K562 (cell line): ENCODE data around the gene TYRO3. TPM values are rescaled to one million over a fixed set of nuclear protein-coding genes. Genes with fewer than 3 reads are reported as not detected.

Source experiments
- ARNT ChIP-seq, 2 experiments: fragments of 450-650 bp; IDR thresholded peaks; 2 replicates each; pipeline ENCODE4 v1.6.1; 2016; ENCODE audit warnings: mild to moderate bottlenecking in 1 of 2
- ATF7 ChIP-seq: fragments of 450-650 bp; IDR thresholded peaks from 2 replicates; pipeline ENCODE4 v1.7.1; 2014; ENCODE audit warnings: mild to moderate bottlenecking, moderate library complexity
- MEIS2 ChIP-seq: fragments of 450-650 bp; IDR thresholded peaks from 2 replicates; pipeline ENCODE4 v1.6.1; 2014; ENCODE audit warnings: mild to moderate bottlenecking; ENCODE audit not compliant: partially characterized antibody
- NFE2 ChIP-seq: IDR thresholded peaks from 2 replicates; pipeline ENCODE4 v1.6.1; 2014; ENCODE audit warnings: antibody characterized with exemption, low read depth
- XRCC5 ChIP-seq: fragments of 200-400 bp; formaldehyde crosslinking; IDR thresholded peaks from 2 replicates; pipeline ENCODE4 v1.6.1; 2017; ENCODE audit warnings: low read depth, mild to moderate bottlenecking, low read length
- ZFP36 ChIP-seq: fragments of 150-350 bp; IDR thresholded peaks from 2 replicates; pipeline ENCODE4 v1.6.1; 2018; ENCODE audit warnings: low read length, low read depth; ENCODE audit not compliant: partially characterized antibody
- ZNF23 ChIP-seq: fragments of 250-450 bp; sonication (Bioruptor Pico); IDR thresholded peaks from 2 replicates; pipeline ENCODE4 v1.4.0; 2020; ENCODE audit warnings: mild to moderate bottlenecking
- ZNF584 ChIP-seq: fragments of 200-800 bp; sonication (Bioruptor generic); IDR thresholded peaks from 2 replicates; pipeline ENCODE4 v1.6.1; 2016; ENCODE audit warnings: low read depth, mild to moderate bottlenecking, missing genetic modification characterization, missing compliant biosample characterization
- ZNF766 ChIP-seq: fragments of 200-800 bp; sonication (Bioruptor generic); conservative IDR thresholded peaks from 2 replicates; pipeline ENCODE4 v1.6.1; 2016; ENCODE audit warnings: missing genetic modification characterization, missing compliant biosample characterization
- polyA plus RNA-seq, 8 experiments: library from polyadenylated mRNA; depleted of rRNA in 4 of 8; stranded (reverse) in 5 of 8; unstranded in 3 of 8; fragments of >200 nt; fragmentation: Nextera tagmentation in 2 of 8; fragmentation: Illumina TruSeq in 1 of 8; extraction: Ambion mirVana in 2 of 8; extraction: Trizol in 1 of 8; gene quantifications; 2 replicates each; pipeline versions ENCODE4 v1.2.1 to v1.2.3, GENCODE V29; 2011 to 2014; ENCODE audit warnings: inconsistent platforms in 1 of 8, missing spikeins in 1 of 8
- total RNA-seq, 7 experiments: library from RNA; depleted of rRNA in 6 of 7; stranded (reverse); fragments of >200 nt in 6 of 7; fragmentation: Illumina TruSeq in 2 of 7; extraction: Trizol in 2 of 7; gene quantifications; 2 replicates each; pipeline versions ENCODE4 v1.2.1 to v1.2.3, GENCODE V29; 2011 to 2021; ENCODE audit warnings: low replicate concordance in 1 of 7
- TF ChIP-seq, protein P1 (sequence below): sonication (generic); formaldehyde crosslinking; IDR thresholded peaks from 2 replicates; pipeline ENCODE4 v1.8.1; 2023; ENCODE audit warnings: mild to moderate bottlenecking, missing genetic modification reagents
- TF ChIP-seq, protein P2 (sequence below), 3 experiments: IDR thresholded peaks in 2 of 3; conservative IDR thresholded peaks in 1 of 3; 2 replicates each; pipeline ENCODE4 v1.5.1; 2011 to 2012; ENCODE audit warnings: low read length in 3 of 3, mild to moderate bottlenecking in 3 of 3, control low read depth in 2 of 3, improper control_type of control experiment in 1 of 3, inconsistent platforms in 1 of 3, low read depth in 1 of 3, mixed read lengths in 1 of 3, moderate library complexity in 1 of 3; ENCODE audit not compliant: insufficient read depth in 2 of 3
- TF ChIP-seq, protein P3 (sequence below), 2 experiments: IDR thresholded peaks in 1 of 2; conservative IDR thresholded peaks in 1 of 2; 2 replicates each; pipeline ENCODE4 v1.6.1; 2016; ENCODE audit warnings: low read depth in 2 of 2, mild to moderate bottlenecking in 1 of 2, missing compliant biosample characterization in 1 of 2, missing genetic modification characterization in 1 of 2, moderate library complexity in 1 of 2
- TF ChIP-seq, protein P4 (sequence below): fragments of 250-450 bp; sonication (Bioruptor Pico); IDR thresholded peaks from 2 replicates; pipeline ENCODE4 v1.4.0; 2020

The TYRO3 gene
- total and polyA plus RNA-seq, 9 of the 15 experiments (the other 6 are each of a cell fraction or from before 2014, with no cell fraction given) = 2.6 to 39.6 (median 18.6) TPM

DNA sequence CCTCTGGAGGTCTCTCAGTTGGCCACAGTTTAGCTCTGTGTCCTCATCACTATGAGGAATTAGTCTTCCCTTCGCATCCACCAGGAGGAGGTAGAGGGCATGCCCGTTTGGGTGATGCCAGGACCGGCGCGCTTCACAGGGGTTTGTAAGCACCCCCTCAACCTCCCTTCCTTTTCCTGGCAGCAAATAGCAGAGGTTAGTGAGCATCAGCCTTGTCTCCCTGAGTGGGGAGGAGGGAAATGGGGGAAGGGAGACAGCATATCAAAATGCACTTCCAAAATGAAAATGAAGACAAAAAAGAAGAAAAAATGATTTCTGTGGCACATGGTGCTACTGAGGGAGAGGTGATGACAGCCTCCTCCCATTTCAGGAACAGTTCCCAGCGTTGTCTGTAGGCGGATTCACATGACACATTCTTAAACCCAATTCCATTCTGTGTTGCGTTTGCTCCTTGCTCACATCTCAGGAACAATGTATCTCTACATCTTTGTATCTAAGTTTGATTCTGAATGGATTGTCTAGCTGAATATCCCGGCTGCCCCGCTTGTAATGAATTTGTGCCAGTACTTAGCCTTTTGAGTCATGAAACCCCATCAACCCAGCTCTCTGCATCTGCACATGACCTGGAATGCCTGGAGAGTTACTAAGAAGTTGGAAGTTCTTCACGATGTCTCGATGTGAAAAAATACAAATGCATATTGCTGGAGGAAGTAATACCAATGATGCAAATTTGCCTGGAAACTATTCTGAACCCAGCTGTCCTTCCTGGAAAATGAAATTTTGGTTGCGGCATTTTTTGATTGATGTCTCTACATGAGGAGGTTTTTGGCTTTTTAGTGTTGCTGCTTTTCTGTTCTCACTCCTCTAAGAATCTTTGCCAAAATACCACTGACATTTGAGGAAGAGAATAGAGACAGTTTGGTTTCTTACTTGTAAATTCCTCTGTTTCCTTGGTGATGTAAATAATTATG lies 45.2 kb downstream of the TYRO3 start (continued):
- TF ChIP-seq, protein P1, sequence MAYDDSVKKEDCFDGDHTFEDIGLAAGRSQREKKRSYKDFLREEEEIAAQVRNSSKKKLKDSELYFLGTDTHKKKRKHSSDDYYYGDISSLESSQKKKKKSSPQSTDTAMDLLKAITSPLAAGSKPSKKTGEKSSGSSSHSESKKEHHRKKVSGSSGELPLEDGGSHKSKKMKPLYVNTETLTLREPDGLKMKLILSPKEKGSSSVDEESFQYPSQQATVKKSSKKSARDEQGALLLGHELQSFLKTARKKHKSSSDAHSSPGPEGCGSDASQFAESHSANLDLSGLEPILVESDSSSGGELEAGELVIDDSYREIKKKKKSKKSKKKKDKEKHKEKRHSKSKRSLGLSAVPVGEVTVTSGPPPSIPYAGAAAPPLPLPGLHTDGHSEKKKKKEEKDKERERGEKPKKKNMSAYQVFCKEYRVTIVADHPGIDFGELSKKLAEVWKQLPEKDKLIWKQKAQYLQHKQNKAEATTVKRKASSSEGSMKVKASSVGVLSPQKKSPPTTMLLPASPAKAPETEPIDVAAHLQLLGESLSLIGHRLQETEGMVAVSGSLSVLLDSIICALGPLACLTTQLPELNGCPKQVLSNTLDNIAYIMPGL (CRISPR knock-in tag) = no peak
- TF ChIP-seq ZNF766 (CRISPR knock-in tag) = no peak
- no peak for TF ChIP-seq ZFP36
- TF ChIP-seq XRCC5 = peak; percentile 40; the same call in 1 of the 2 replicates
- TF ChIP-seq, protein P2, sequence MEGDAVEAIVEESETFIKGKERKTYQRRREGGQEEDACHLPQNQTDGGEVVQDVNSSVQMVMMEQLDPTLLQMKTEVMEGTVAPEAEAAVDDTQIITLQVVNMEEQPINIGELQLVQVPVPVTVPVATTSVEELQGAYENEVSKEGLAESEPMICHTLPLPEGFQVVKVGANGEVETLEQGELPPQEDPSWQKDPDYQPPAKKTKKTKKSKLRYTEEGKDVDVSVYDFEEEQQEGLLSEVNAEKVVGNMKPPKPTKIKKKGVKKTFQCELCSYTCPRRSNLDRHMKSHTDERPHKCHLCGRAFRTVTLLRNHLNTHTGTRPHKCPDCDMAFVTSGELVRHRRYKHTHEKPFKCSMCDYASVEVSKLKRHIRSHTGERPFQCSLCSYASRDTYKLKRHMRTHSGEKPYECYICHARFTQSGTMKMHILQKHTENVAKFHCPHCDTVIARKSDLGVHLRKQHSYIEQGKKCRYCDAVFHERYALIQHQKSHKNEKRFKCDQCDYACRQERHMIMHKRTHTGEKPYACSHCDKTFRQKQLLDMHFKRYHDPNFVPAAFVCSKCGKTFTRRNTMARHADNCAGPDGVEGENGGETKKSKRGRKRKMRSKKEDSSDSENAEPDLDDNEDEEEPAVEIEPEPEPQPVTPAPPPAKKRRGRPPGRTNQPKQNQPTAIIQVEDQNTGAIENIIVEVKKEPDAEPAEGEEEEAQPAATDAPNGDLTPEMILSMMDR (IDR thresholded peaks at IDR 0.05 in 2 of 3, conservative IDR thresholded peaks at IDR 0.05 in 1 of 3; ENCODE audit: insufficient read depth in 2 of 3, low read depth in 1 of 3, low read length in 3 of 3) = peak; percentile 70 to 83 (median 71)
- TF ChIP-seq MEIS2 = peak; percentile 74
- TF ChIP-seq NFE2 = no peak
- TF ChIP-seq, protein P3, sequence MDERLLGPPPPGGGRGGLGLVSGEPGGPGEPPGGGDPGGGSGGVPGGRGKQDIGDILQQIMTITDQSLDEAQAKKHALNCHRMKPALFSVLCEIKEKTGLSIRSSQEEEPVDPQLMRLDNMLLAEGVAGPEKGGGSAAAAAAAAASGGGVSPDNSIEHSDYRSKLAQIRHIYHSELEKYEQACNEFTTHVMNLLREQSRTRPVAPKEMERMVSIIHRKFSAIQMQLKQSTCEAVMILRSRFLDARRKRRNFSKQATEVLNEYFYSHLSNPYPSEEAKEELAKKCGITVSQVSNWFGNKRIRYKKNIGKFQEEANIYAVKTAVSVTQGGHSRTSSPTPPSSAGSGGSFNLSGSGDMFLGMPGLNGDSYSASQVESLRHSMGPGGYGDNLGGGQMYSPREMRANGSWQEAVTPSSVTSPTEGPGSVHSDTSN (CRISPR knock-in tag; IDR thresholded peaks at IDR 0.05; ENCODE audit: low read depth) = no peak
- TF ChIP-seq, protein P3 (tag; conservative IDR thresholded peaks at IDR 0.05; ENCODE audit: low read depth) = peak; percentile 54; the same call in 1 of the 2 replicates
- no peak for TF ChIP-seq ATF7
- TF ChIP-seq ZNF584 (CRISPR knock-in tag) = no peak
- TF ChIP-seq, protein P4, sequence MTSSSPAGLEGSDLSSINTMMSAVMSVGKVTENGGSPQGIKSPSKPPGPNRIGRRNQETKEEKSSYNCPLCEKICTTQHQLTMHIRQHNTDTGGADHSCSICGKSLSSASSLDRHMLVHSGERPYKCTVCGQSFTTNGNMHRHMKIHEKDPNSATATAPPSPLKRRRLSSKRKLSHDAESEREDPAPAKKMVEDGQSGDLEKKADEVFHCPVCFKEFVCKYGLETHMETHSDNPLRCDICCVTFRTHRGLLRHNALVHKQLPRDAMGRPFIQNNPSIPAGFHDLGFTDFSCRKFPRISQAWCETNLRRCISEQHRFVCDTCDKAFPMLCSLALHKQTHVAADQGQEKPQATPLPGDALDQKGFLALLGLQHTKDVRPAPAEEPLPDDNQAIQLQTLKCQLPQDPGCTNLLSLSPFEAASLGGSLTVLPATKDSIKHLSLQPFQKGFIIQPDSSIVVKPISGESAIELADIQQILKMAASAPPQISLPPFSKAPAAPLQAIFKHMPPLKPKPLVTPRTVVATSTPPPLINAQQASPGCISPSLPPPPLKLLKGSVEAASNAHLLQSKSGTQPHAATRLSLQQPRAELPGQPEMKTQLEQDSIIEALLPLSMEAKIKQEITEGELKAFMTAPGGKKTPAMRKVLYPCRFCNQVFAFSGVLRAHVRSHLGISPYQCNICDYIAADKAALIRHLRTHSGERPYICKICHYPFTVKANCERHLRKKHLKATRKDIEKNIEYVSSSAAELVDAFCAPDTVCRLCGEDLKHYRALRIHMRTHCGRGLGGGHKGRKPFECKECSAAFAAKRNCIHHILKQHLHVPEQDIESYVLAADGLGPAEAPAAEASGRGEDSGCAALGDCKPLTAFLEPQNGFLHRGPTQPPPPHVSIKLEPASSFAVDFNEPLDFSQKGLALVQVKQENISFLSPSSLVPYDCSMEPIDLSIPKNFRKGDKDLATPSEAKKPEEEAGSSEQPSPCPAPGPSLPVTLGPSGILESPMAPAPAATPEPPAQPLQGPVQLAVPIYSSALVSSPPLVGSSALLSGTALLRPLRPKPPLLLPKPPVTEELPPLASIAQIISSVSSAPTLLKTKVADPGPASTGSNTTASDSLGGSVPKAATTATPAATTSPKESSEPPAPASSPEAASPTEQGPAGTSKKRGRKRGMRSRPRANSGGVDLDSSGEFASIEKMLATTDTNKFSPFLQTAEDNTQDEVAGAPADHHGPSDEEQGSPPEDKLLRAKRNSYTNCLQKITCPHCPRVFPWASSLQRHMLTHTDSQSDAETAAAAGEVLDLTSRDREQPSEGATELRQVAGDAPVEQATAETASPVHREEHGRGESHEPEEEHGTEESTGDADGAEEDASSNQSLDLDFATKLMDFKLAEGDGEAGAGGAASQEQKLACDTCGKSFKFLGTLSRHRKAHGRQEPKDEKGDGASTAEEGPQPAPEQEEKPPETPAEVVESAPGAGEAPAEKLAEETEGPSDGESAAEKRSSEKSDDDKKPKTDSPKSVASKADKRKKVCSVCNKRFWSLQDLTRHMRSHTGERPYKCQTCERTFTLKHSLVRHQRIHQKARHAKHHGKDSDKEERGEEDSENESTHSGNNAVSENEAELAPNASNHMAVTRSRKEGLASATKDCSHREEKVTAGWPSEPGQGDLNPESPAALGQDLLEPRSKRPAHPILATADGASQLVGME = no peak; the same call in 1 of the 2 replicates
- no peak for TF ChIP-seq ZNF23
- TF ChIP-seq ARNT (IDR thresholded peaks at IDR 0.05) = 0 out of 4 replicates have a peak, but pooled peaks of 1 of the 2 experiments have one; percentile 30
